GM12865 (cell line): ENCODE measurements around the gene BCL2A1.
"Not testable (repeated sequence)": the region's sequence is repeated elsewhere in the genome, so short reads cannot be mapped to it uniquely, and the experiment has no call there.

Experiments used
- DNase-seq: peaks from one replicate; pipeline ENCODE4 v3.0.0; 2010; ENCODE audit warnings: low read depth
- H3K4me3 ChIP-seq: 2 replicates; pipeline ENCODE4 v1.5.1; 2011; ENCODE audit warnings: mild to moderate bottlenecking, low read depth, low read length, control low read depth
- TF ChIP-seq, protein P1 (sequence below): IDR thresholded peaks from 2 replicates; pipeline ENCODE4 v1.5.1; 2011; ENCODE audit warnings: low read length, control low read depth, low read depth, inconsistent platforms; ENCODE audit not compliant: insufficient read depth; ENCODE audit errors: missing control alignments

Gene BCL2A1

DNA sequence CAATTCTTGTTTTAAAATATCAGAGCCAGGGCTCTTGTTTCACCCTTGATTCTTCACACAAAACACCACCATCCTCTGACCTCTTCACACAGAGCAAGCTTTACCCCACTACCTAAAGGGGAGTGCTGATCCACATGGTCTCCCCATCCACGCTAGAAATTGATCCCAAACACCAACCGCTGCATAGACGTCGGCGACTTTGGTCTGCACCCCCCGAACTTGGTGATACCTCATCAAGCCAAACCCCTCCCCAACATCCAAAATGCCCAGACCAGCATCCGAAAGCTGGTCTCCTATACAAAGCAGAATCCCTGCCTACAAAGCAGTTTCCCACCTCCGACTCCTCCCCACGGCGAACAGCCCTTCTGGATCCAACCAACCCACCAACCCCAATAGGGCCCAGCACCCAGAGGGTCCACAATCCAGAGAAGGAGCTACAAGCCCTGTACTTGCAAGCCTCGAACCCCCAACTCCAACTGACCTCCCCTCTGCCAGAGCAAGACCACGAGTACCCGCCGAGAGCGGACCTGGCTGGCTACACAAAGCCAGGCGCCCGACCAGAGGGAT, 48.4 kb downstream of the BCL2A1 start:
- TF ChIP-seq, protein P1, sequence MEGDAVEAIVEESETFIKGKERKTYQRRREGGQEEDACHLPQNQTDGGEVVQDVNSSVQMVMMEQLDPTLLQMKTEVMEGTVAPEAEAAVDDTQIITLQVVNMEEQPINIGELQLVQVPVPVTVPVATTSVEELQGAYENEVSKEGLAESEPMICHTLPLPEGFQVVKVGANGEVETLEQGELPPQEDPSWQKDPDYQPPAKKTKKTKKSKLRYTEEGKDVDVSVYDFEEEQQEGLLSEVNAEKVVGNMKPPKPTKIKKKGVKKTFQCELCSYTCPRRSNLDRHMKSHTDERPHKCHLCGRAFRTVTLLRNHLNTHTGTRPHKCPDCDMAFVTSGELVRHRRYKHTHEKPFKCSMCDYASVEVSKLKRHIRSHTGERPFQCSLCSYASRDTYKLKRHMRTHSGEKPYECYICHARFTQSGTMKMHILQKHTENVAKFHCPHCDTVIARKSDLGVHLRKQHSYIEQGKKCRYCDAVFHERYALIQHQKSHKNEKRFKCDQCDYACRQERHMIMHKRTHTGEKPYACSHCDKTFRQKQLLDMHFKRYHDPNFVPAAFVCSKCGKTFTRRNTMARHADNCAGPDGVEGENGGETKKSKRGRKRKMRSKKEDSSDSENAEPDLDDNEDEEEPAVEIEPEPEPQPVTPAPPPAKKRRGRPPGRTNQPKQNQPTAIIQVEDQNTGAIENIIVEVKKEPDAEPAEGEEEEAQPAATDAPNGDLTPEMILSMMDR = no peak
- DNase-seq = no peak
- H3K4me3 ChIP-seq = peak overlapping the region; percentile 88

- no peak overlapping the region for H3K4me3 ChIP-seq
- DNase-seq = no peak
- TF ChIP-seq, protein P1 = no peak
Measured at GRCh38 chr15:79919749-79920511, 51.1 kb downstream of the BCL2A1 start.

- DNase-seq = no peak
- TF ChIP-seq, protein P1 = no peak
- H3K4me3 ChIP-seq = no peak overlapping the region
Measured at GRCh38 chr15:79919090-79919748, 51.8 kb downstream of the BCL2A1 start.

- TF ChIP-seq, protein P1 = no peak
- no peak overlapping the region for H3K4me3 ChIP-seq
- DNase-seq = no peak
Measured at GRCh38 chr15:79918278-79918677, 52.7 kb downstream of the BCL2A1 start.

DNA sequence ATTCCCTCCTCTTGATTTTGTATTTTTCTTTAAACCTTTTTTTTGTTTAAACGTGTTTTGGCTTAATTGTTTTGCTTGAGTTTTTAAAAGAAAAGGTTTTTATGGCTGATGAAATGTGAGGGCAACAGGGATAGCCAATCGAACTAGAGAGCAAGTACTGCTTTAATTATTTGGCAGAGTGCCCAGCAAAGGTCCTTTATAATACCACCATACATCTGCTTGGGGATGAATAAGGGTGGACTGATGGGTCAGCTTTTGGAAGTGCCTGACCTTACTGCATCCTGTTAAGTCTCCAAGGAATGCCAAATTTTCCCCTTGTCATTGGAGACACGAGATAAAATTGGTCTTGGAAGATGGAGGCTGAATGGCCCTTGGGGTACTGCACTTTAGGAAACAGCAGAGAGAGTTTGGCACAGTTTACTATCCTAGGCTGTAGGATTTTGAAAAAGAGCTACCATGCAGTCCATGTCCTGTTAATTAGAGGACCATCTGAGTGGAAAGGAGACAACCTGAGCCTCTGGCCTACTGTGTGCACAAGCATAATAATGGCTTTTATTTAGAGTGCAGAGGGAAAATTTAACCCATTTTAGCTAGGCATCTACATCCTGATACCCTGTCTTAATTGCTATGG, 54.4 kb downstream of the BCL2A1 start:
- DNase-seq = no peak
- no peak overlapping the region for H3K4me3 ChIP-seq
- TF ChIP-seq, protein P1 = no peak

- not testable (repeated sequence) for DNase-seq, H3K4me3 ChIP-seq
Measured at GRCh38 chr15:79915776-79916501, 55.1 kb downstream of the BCL2A1 start.
